NT2/D1 (cell line): ENCODE results near the gene PTPN14.

Experiments used
- YY1 ChIP-seq: IDR thresholded peaks from 2 replicates; pipeline ENCODE4 v1.6.1; 2011; ENCODE audit not compliant: insufficient read length, insufficient read depth
- ZNF274 ChIP-seq: IDR thresholded peaks from 2 replicates; pipeline ENCODE4 v1.6.1; 2011; ENCODE audit warnings: mild to moderate bottlenecking, low read depth, low read length

DNA sequence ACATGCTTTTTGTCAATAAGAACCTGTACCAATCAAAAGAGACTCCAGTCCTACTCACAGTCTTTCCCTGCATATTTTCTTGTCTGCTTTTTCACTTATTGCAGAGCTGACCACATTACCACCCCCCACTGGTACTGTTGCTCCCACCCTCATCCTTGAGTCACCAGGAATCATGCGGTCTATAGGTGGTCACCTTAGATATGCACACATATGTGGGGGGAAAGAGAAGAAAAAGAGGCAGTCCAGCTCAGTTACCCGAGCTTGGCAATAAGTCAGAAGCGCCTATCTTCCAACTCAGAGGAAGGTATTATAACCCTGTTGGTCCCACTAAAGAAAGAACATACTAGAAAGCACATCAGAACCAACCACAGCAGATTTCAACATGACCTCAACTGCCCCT lies 151.3 kb downstream of the PTPN14 start:
- TF ChIP-seq YY1: no peak
- TF ChIP-seq ZNF274: no peak
